Measurements from ENCODE around the gene LHCGR.

- TF ChIP-seq, protein P1, sequence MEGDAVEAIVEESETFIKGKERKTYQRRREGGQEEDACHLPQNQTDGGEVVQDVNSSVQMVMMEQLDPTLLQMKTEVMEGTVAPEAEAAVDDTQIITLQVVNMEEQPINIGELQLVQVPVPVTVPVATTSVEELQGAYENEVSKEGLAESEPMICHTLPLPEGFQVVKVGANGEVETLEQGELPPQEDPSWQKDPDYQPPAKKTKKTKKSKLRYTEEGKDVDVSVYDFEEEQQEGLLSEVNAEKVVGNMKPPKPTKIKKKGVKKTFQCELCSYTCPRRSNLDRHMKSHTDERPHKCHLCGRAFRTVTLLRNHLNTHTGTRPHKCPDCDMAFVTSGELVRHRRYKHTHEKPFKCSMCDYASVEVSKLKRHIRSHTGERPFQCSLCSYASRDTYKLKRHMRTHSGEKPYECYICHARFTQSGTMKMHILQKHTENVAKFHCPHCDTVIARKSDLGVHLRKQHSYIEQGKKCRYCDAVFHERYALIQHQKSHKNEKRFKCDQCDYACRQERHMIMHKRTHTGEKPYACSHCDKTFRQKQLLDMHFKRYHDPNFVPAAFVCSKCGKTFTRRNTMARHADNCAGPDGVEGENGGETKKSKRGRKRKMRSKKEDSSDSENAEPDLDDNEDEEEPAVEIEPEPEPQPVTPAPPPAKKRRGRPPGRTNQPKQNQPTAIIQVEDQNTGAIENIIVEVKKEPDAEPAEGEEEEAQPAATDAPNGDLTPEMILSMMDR (CRISPR knock-in tag; IDR thresholded peaks at IDR 0.05): no peak
- TF ChIP-seq NR2C2 (CRISPR knock-in tag; IDR thresholded peaks at IDR 0.05; ENCODE audit: borderline replicate concordance): no peak
- TF ChIP-seq, protein P2, sequence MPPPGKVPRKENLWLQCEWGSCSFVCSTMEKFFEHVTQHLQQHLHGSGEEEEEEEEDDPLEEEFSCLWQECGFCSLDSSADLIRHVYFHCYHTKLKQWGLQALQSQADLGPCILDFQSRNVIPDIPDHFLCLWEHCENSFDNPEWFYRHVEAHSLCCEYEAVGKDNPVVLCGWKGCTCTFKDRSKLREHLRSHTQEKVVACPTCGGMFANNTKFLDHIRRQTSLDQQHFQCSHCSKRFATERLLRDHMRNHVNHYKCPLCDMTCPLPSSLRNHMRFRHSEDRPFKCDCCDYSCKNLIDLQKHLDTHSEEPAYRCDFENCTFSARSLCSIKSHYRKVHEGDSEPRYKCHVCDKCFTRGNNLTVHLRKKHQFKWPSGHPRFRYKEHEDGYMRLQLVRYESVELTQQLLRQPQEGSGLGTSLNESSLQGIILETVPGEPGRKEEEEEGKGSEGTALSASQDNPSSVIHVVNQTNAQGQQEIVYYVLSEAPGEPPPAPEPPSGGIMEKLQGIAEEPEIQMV (CRISPR knock-in tag; IDR thresholded peaks at IDR 0.05; ENCODE audit: low read depth): no peak
- TF ChIP-seq ZNF33A (CRISPR knock-in tag; IDR thresholded peaks at IDR 0.05; ENCODE audit: borderline replicate concordance): no peak
- TF ChIP-seq NCOR1 (IDR thresholded peaks at IDR 0.05; ENCODE audit: borderline replicate concordance, low read length): no peak
- no peak for TF ChIP-seq ZNF761 (CRISPR knock-in tag; conservative IDR thresholded peaks at IDR 0.05)
Observed at GRCh38 chr2:48722391-48722790, 33.1 kb downstream of the LHCGR start.

All from HepG2 (cell line).